ENCODE results near the gene ARRB1.

The ARRB1 gene

GRCh38 chr11:75349521-75350116 is 1.8 kb downstream of the ARRB1 start:
- H3K27ac ChIP-seq (ENCODE audit: low read depth, low read length): peak overlapping the region; percentile 79
- H3K4me1 ChIP-seq (ENCODE audit: control insufficient read depth, insufficient read depth, low read length): peaks cover 34% of the 10 kb centered on the region
- H3K27me3 ChIP-seq (ENCODE audit: control insufficient read depth, insufficient read depth, low read length): peaks cover 11% of the 10 kb centered on the region
- no peak overlapping the region; the same call in 1 of the 2 replicates for H3K4me3 ChIP-seq (ENCODE audit: low read depth, low read length)
- no peaks in the 10 kb centered on the region; the same call in 1 of the 2 replicates for H3K36me3 ChIP-seq (ENCODE audit: control insufficient read depth, insufficient read depth, low read length)
- H3K9ac ChIP-seq (ENCODE audit: low read depth, low read length): no peak overlapping the region
- H3K9me3 ChIP-seq (ENCODE audit: control insufficient read depth, insufficient read depth, low read length): no peaks in the 10 kb centered on the region

- H3K36me3 ChIP-seq (ENCODE audit: control insufficient read depth, insufficient read depth, low read length): no peaks in the 10 kb centered on the region; the same call in 1 of the 2 replicates
- H3K27ac ChIP-seq (ENCODE audit: low read depth, low read length): no peak overlapping the region
- no peak overlapping the region for H3K9ac ChIP-seq (ENCODE audit: low read depth, low read length)
- H3K27me3 ChIP-seq (ENCODE audit: control insufficient read depth, insufficient read depth, low read length): peaks cover 11% of the 10 kb centered on the region
- H3K4me1 ChIP-seq (ENCODE audit: control insufficient read depth, insufficient read depth, low read length): peaks cover 41% of the 10 kb centered on the region
- H3K9me3 ChIP-seq (ENCODE audit: control insufficient read depth, insufficient read depth, low read length): no peaks in the 10 kb centered on the region
- H3K4me3 ChIP-seq (ENCODE audit: low read depth, low read length): no peak overlapping the region
Measured at GRCh38 chr11:75347781-75348566, 3.5 kb downstream of the ARRB1 start.

- Histone ChIP-seq H3K9ac (ENCODE audit: low read depth, low read length) (no peak overlapping the region), H3K27me3 (ENCODE audit: control insufficient read depth, insufficient read depth, low read length) (peaks cover 11% of the 10 kb centered on the region), H3K36me3 (ENCODE audit: control insufficient read depth, insufficient read depth, low read length) (no peaks in the 10 kb centered on the region; the same call in 1 of the 2 replicates), H3K27ac (ENCODE audit: low read depth, low read length) (no peak overlapping the region), H3K4me3 (ENCODE audit: low read depth, low read length) (no peak overlapping the region), H3K9me3 (ENCODE audit: control insufficient read depth, insufficient read depth, low read length) (no peaks in the 10 kb centered on the region), H3K4me1 (ENCODE audit: control insufficient read depth, insufficient read depth, low read length) (peaks cover 48% of the 10 kb centered on the region)
Measured at GRCh38 chr11:75346912-75347647, 4.4 kb downstream of the ARRB1 start.

- no peaks in the 10 kb centered on the region; the same call in 1 of the 2 replicates for H3K36me3 ChIP-seq (ENCODE audit: control insufficient read depth, insufficient read depth, low read length)
- no peak overlapping the region for H3K27ac ChIP-seq (ENCODE audit: low read depth, low read length)
- no peak overlapping the region for H3K9ac ChIP-seq (ENCODE audit: low read depth, low read length)
- H3K27me3 ChIP-seq (ENCODE audit: control insufficient read depth, insufficient read depth, low read length): peaks cover 10% of the 10 kb centered on the region
- peaks cover 55% of the 10 kb centered on the region for H3K4me1 ChIP-seq (ENCODE audit: control insufficient read depth, insufficient read depth, low read length)
- H3K4me3 ChIP-seq (ENCODE audit: low read depth, low read length): no peak overlapping the region
- no peaks in the 10 kb centered on the region for H3K9me3 ChIP-seq (ENCODE audit: control insufficient read depth, insufficient read depth, low read length)
Measured at GRCh38 chr11:75346296-75346695, 5.2 kb downstream of the ARRB1 start.

GRCh38 chr11:75345455-75346160 is 5.9 kb downstream of the ARRB1 start:
- Histone ChIP-seq H3K4me3 (ENCODE audit: low read depth, low read length) (no peak overlapping the region), H3K9ac (ENCODE audit: low read depth, low read length) (no peak overlapping the region), H3K27ac (ENCODE audit: low read depth, low read length) (no peak overlapping the region), H3K9me3 (ENCODE audit: control insufficient read depth, insufficient read depth, low read length) (no peaks in the 10 kb centered on the region), H3K4me1 (ENCODE audit: control insufficient read depth, insufficient read depth, low read length) (peaks cover 55% of the 10 kb centered on the region), H3K36me3 (ENCODE audit: control insufficient read depth, insufficient read depth, low read length) (no peaks in the 10 kb centered on the region; the same call in 1 of the 2 replicates), H3K27me3 (ENCODE audit: control insufficient read depth, insufficient read depth, low read length) (peaks cover 3% of the 10 kb centered on the region; the same call in 1 of the 2 replicates)

GRCh38 chr11:75344761-75345454 is 6.6 kb downstream of the ARRB1 start:
- no peaks in the 10 kb centered on the region for H3K9me3 ChIP-seq (ENCODE audit: control insufficient read depth, insufficient read depth, low read length)
- H3K27ac ChIP-seq (ENCODE audit: low read depth, low read length): no peak overlapping the region
- peaks cover 56% of the 10 kb centered on the region for H3K4me1 ChIP-seq (ENCODE audit: control insufficient read depth, insufficient read depth, low read length)

GRCh38 chr11:75344186-75344585 is 7.3 kb downstream of the ARRB1 start:
- Histone ChIP-seq H3K4me3 (ENCODE audit: low read depth, low read length) (no peak overlapping the region), H3K27ac (ENCODE audit: low read depth, low read length) (no peak overlapping the region), H3K36me3 (ENCODE audit: control insufficient read depth, insufficient read depth, low read length) (no peaks in the 10 kb centered on the region; the same call in 1 of the 2 replicates), H3K4me1 (ENCODE audit: control insufficient read depth, insufficient read depth, low read length) (peaks cover 51% of the 10 kb centered on the region), H3K27me3 (ENCODE audit: control insufficient read depth, insufficient read depth, low read length) (no peaks in the 10 kb centered on the region), H3K9me3 (ENCODE audit: control insufficient read depth, insufficient read depth, low read length) (no peaks in the 10 kb centered on the region), H3K9ac (ENCODE audit: low read depth, low read length) (no peak overlapping the region)

More at GRCh38 chr11:75344761-75345454, 6.6 kb downstream of the ARRB1 start:
- no peaks in the 10 kb centered on the region; the same call in 1 of the 2 replicates for H3K36me3 ChIP-seq (ENCODE audit: control insufficient read depth, insufficient read depth, low read length)
- no peak overlapping the region for H3K9ac ChIP-seq (ENCODE audit: low read depth, low read length)
- H3K27me3 ChIP-seq (ENCODE audit: control insufficient read depth, insufficient read depth, low read length): no peaks in the 10 kb centered on the region
- H3K4me3 ChIP-seq (ENCODE audit: low read depth, low read length): no peak overlapping the region

GRCh38 chr11:75342966-75343870 is 8.2 kb downstream of the ARRB1 start:
- no peaks in the 10 kb centered on the region for H3K27me3 ChIP-seq (ENCODE audit: control insufficient read depth, insufficient read depth, low read length)
- H3K36me3 ChIP-seq (ENCODE audit: control insufficient read depth, insufficient read depth, low read length): no peaks in the 10 kb centered on the region
- no peak overlapping the region for H3K4me3 ChIP-seq (ENCODE audit: low read depth, low read length)
- H3K9ac ChIP-seq (ENCODE audit: low read depth, low read length): no peak overlapping the region
- peaks cover 47% of the 10 kb centered on the region for H3K4me1 ChIP-seq (ENCODE audit: control insufficient read depth, insufficient read depth, low read length)
- peak overlapping the region; percentile 3 for H3K27ac ChIP-seq (ENCODE audit: low read depth, low read length)
- no peaks in the 10 kb centered on the region for H3K9me3 ChIP-seq (ENCODE audit: control insufficient read depth, insufficient read depth, low read length)

- Histone ChIP-seq H3K4me3 (ENCODE audit: low read depth, low read length) (no peak overlapping the region), H3K9ac (ENCODE audit: low read depth, low read length) (no peak overlapping the region), H3K36me3 (ENCODE audit: control insufficient read depth, insufficient read depth, low read length) (no peaks in the 10 kb centered on the region), H3K9me3 (ENCODE audit: control insufficient read depth, insufficient read depth, low read length) (no peaks in the 10 kb centered on the region), H3K27me3 (ENCODE audit: control insufficient read depth, insufficient read depth, low read length) (no peaks in the 10 kb centered on the region), H3K4me1 (ENCODE audit: control insufficient read depth, insufficient read depth, low read length) (peaks cover 40% of the 10 kb centered on the region), H3K27ac (ENCODE audit: low read depth, low read length) (no peak overlapping the region)
Measured at GRCh38 chr11:75342231-75342918, 9.1 kb downstream of the ARRB1 start.

Measured in HUES48 (cell line).